Astrocyte of the cerebellum (primary cell): Measurements from ENCODE around the gene STXBP1.

Experiments used
- DNase-seq: peaks from one replicate; pipeline ENCODE4 v3.0.0-alpha.2; 2011; ENCODE audit warnings: low read depth
- H3K4me3 ChIP-seq: 2 replicates; pipeline ENCODE4 v1.5.1; 2011; ENCODE audit warnings: mild to moderate bottlenecking, low read depth, low read length, moderate library complexity
- in situ Hi-C: cut with HindIII; loops from 2 replicates; pipeline ENCODE4 v1.10.0; 2017; ENCODE audit warnings: low sequenced_read_pairs
- TF ChIP-seq, protein P1 (sequence below): IDR thresholded peaks from 2 replicates; pipeline ENCODE4 v1.5.1; 2012; ENCODE audit warnings: low read length, low read depth, moderate library complexity, mild to moderate bottlenecking; ENCODE audit errors: missing control alignments

The STXBP1 gene

GRCh38 chr9:127680226-127680625 lies 68.1 kb downstream of the STXBP1 start:
- no peak for DNase-seq
- TF ChIP-seq, protein P1, sequence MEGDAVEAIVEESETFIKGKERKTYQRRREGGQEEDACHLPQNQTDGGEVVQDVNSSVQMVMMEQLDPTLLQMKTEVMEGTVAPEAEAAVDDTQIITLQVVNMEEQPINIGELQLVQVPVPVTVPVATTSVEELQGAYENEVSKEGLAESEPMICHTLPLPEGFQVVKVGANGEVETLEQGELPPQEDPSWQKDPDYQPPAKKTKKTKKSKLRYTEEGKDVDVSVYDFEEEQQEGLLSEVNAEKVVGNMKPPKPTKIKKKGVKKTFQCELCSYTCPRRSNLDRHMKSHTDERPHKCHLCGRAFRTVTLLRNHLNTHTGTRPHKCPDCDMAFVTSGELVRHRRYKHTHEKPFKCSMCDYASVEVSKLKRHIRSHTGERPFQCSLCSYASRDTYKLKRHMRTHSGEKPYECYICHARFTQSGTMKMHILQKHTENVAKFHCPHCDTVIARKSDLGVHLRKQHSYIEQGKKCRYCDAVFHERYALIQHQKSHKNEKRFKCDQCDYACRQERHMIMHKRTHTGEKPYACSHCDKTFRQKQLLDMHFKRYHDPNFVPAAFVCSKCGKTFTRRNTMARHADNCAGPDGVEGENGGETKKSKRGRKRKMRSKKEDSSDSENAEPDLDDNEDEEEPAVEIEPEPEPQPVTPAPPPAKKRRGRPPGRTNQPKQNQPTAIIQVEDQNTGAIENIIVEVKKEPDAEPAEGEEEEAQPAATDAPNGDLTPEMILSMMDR: no peak
- in situ Hi-C loops: no loop called here
- no peak overlapping the region for H3K4me3 ChIP-seq

- H3K4me3 ChIP-seq: no peak overlapping the region
- TF ChIP-seq, protein P1: no peak
- in situ Hi-C loops: no loop called here
- DNase-seq: no peak
Observed at GRCh38 chr9:127680846-127681245, 68.8 kb downstream of the STXBP1 start.

GRCh38 chr9:127682351-127683136 lies 70.5 kb downstream of the STXBP1 start:
- DNase-seq: no peak
- TF ChIP-seq, protein P1: no peak
- in situ Hi-C loops: no loop called here
- H3K4me3 ChIP-seq: no peak overlapping the region

- no peak for DNase-seq
- in situ Hi-C loops: no loop called here
- no peak overlapping the region for H3K4me3 ChIP-seq
- TF ChIP-seq, protein P1: no peak
Observed at GRCh38 chr9:127683723-127684122, 71.6 kb downstream of the STXBP1 start.

GRCh38 chr9:127684576-127684975 lies 72.5 kb downstream of the STXBP1 start:
- no peak for DNase-seq
- H3K4me3 ChIP-seq: no peak overlapping the region
- TF ChIP-seq, protein P1: no peak
- in situ Hi-C loops: no loop called here

DNA sequence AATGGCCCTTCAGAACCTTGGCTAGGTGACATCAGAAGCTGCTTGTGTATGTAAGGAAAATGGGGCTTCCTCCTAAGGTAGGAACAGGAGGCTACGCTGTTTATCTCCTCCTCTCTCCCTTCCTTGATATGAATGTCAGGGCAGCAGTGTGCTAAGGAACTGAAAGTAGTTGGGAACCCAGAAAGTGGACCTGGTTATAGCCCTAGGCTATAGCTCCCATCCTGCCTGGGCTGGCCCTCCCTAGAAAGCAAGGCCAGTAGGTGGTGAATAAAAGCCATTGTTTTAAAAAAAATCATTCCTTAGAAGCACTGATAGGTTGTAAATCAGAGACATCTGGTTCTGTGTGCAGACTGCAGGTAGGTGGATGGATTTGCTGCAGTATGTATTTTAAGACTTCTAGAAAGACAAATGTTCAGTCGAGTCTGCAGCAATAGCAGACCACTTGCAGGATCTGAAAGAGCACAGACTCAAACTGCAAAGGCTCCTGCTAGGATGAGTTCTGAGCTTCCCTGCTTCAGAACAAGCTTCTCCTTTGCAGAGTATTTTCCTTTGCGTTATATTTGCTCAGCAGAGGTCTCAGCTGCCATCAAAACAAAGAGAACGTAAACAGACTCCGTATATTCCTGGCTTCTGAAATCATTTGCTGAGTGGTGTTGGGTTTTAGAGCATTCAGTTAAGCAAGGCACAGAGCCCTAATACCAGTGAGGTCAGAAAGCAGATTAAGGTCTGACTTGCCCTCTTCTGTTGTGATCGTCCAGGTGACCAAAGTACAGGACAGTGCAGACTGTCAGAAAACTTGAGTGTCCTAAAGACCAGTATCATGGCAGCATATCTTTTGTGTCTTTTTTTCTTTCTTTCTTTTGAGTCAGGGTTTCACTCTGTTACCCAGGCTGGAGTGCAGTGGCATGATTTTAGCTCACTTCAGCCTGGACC lies 74.7 kb downstream of the STXBP1 start:
- no peak for DNase-seq
- TF ChIP-seq, protein P1: no peak
- no peak overlapping the region for H3K4me3 ChIP-seq
- in situ Hi-C loops: loop anchor here (5.0 kb wide), 1 partner anchor 34 kb away; no protein-coding TSS in a partner anchor
